HCT116 (cell line): ENCODE data around the gene CD63. TPM values are rescaled to one million over a fixed set of nuclear protein-coding genes. Genes with fewer than 3 reads are reported as not detected.

ENCODE experiments used
- ATAC-seq: fragments of 200-7000 bp; cut with Tn5 transposase; 2 replicates; pipeline ENCODE4 v1.9.1; 2020; ENCODE audit warnings: mild to moderate bottlenecking, moderate library complexity
- BruUV-seq: library from RNA; stranded (reverse); fragments of 400-500 nt; replicated peaks from 2 replicates; lab custom pipeline; 2021; lab: Mats Ljungman, UMichigan
- CTCF ChIA-PET: fragments of 300-600 bp; sonication (Branson Sonifier 250); formaldehyde crosslinking; loops from one replicate; lab custom pipeline; 2021; ENCODE audit warnings: antibody characterized with exemption; lab: Charles Lee
- POLR2A ChIA-PET: fragments of 300-600, 350-600 bp; sonication (Branson Sonifier 250); formaldehyde crosslinking; loops from one replicate; lab custom pipeline; 2021; ENCODE audit warnings: antibody characterized with exemption; lab: Charles Lee
- RAD21 ChIA-PET, 2 experiments: fragments of 300-600 bp; sonication (Branson Sonifier 250); formaldehyde crosslinking; loops; one replicate each; lab custom pipeline; 2023; ENCODE audit warnings: low total read pairs in 2 of 2; ENCODE audit not compliant: uncharacterized antibody in 2 of 2, unreplicated experiment in 2 of 2, low non-redundant PET in 1 of 2; lab: Charles Lee
- DNase-seq: peaks from one replicate; pipeline ENCODE4 v3.0.0-alpha.2; 2010; ENCODE audit warnings: low read depth, low spot score
- H2AFZ ChIP-seq: fragments of 200-600 bp; shearing (Covaris generic), sonication (generic); 2 replicates; pipeline ENCODE4 v1.6.1; 2017; ENCODE audit warnings: low read depth, mixed run types, mixed read lengths, antibody characterized with exemption, low read length; ENCODE audit not compliant: poor library complexity, severe bottlenecking
- H3K27ac ChIP-seq: 2 replicates; pipeline ENCODE4 v1.5.1; 2012; ENCODE audit warnings: low read depth, low read length
- H3K27me3 ChIP-seq: fragments of 200-600 bp; sonication (generic); 2 replicates; pipeline ENCODE4 v1.6.1; 2016; ENCODE audit warnings: mixed run types, low read length, mixed read lengths; ENCODE audit not compliant: insufficient read depth
- H3K36me3 ChIP-seq, 2 experiments: fragments of 200-500 bp in 1 of 2; fragments of 200-600 bp in 1 of 2; sonication (Bioruptor generic) in 1 of 2; sonication (generic) in 1 of 2; 2 replicates each; pipeline versions ENCODE4 v1.5.1 to v1.6.1; 2014 to 2016; ENCODE audit warnings: low read length in 2 of 2, inconsistent platforms in 1 of 2, mixed read lengths in 1 of 2, mixed run types in 1 of 2; ENCODE audit not compliant: insufficient read depth in 2 of 2, control insufficient read depth in 1 of 2
- H3K4me1 ChIP-seq, 2 experiments: fragments of 200-600 bp in 1 of 2; sonication (generic) in 1 of 2; 2 replicates each; pipeline versions ENCODE4 v1.5.1 to v1.6.1; 2012 to 2017; ENCODE audit warnings: low read length in 2 of 2, inconsistent platforms in 1 of 2, mild to moderate bottlenecking in 1 of 2, mixed read lengths in 1 of 2, mixed run types in 1 of 2, moderate library complexity in 1 of 2; ENCODE audit not compliant: insufficient read depth in 2 of 2, control insufficient read depth in 1 of 2
- H3K4me2 ChIP-seq: fragments of 200-600 bp; sonication (generic); 2 replicates; pipeline ENCODE4 v1.6.1; 2017; ENCODE audit warnings: mixed run types, low read length, mixed read lengths
- H3K4me3 ChIP-seq, 2 experiments: fragments of 200-600 bp in 1 of 2; sonication (generic) in 1 of 2; replicated peaks in 1 of 2; 2 replicates each; pipeline ENCODE4 v1.5.1; 2011 to 2016; ENCODE audit warnings: low read length in 2 of 2, control low read depth in 1 of 2, low read depth in 1 of 2, mild to moderate bottlenecking in 1 of 2, mixed read lengths in 1 of 2, mixed run types in 1 of 2
- H3K79me2 ChIP-seq: fragments of 200-600 bp; sonication (generic); 2 replicates; pipeline ENCODE4 v1.6.1; 2017; ENCODE audit warnings: mild to moderate bottlenecking, mixed run types, low read length, moderate library complexity, mixed read lengths; ENCODE audit not compliant: insufficient read depth
- H3K9ac ChIP-seq: fragments of 200-600 bp; sonication (generic); 2 replicates; pipeline ENCODE4 v1.6.1; 2016; ENCODE audit warnings: low read length, mixed read lengths
- H3K9me2 ChIP-seq: fragments of 200-600 bp; sonication (generic), shearing (Covaris generic); 2 replicates; pipeline ENCODE4 v1.6.1; 2017; ENCODE audit warnings: mixed run types, mild to moderate bottlenecking, moderate library complexity; ENCODE audit not compliant: insufficient read depth
- H3K9me3 ChIP-seq, 2 experiments: fragments of 200-500 bp in 1 of 2; fragments of 200-600 bp in 1 of 2; sonication (Bioruptor generic) in 1 of 2; sonication (generic) in 1 of 2; 2 replicates each; pipeline ENCODE4 v1.6.1; 2014 to 2017; ENCODE audit warnings: low read length in 2 of 2, mixed read lengths in 2 of 2, inconsistent platforms in 1 of 2, low read depth in 1 of 2, mild to moderate bottlenecking in 1 of 2, mixed run types in 1 of 2, moderate library complexity in 1 of 2; ENCODE audit not compliant: control insufficient read depth in 1 of 2, insufficient read depth in 1 of 2
- H4K20me1 ChIP-seq: fragments of 200-600 bp; sonication (generic), shearing (Covaris generic); 2 replicates; pipeline ENCODE4 v1.6.1; 2017; ENCODE audit warnings: mixed run types, mild to moderate bottlenecking, moderate library complexity; ENCODE audit not compliant: insufficient read depth
- CBX3 ChIP-seq: IDR thresholded peaks from 2 replicates; pipeline ENCODE4 v1.6.1; 2012; ENCODE audit warnings: low read depth
- CEBPB ChIP-seq: IDR thresholded peaks from 2 replicates; pipeline ENCODE4 v1.6.1; 2012; ENCODE audit warnings: low read depth
- CTCF ChIP-seq, 3 experiments: fragments of 200-600 bp in 1 of 3; sonication (generic) in 1 of 3; IDR thresholded peaks in 2 of 3; conservative IDR thresholded peaks in 1 of 3; 2 replicates each; pipeline ENCODE4 v1.5.1; 2012 to 2017; ENCODE audit warnings: low read depth in 2 of 3, low read length in 2 of 3, antibody characterized with exemption in 1 of 3, borderline replicate concordance in 1 of 3, control low read depth in 1 of 3, mild to moderate bottlenecking in 1 of 3, mixed read lengths in 1 of 3, mixed run types in 1 of 3, moderate library complexity in 1 of 3; ENCODE audit not compliant: insufficient read depth in 1 of 3
- EZH2 ChIP-seq: fragments of 200-600 bp; sonication (generic); IDR thresholded peaks from 2 replicates; pipeline ENCODE4 v1.6.1; 2017; ENCODE audit warnings: antibody characterized with exemption, mixed run types
- EZH2phosphoT487 ChIP-seq: fragments of 200-600 bp; IDR thresholded peaks from 2 replicates; pipeline ENCODE4 v1.6.1; 2018; ENCODE audit warnings: antibody characterized with exemption, borderline replicate concordance
- FOSL1 ChIP-seq: IDR thresholded peaks from 2 replicates; pipeline ENCODE4 v1.6.1; 2012; ENCODE audit warnings: low read depth
- POLR2A ChIP-seq: IDR thresholded peaks from 2 replicates; pipeline ENCODE4 v1.7.0; 2011; ENCODE audit warnings: borderline replicate concordance; ENCODE audit not compliant: insufficient read depth, insufficient read length; ENCODE audit errors: extremely low read depth
- SIN3A ChIP-seq: IDR thresholded peaks from 2 replicates; pipeline ENCODE4 v1.6.1; 2012; ENCODE audit warnings: low read depth
- SP1 ChIP-seq: IDR thresholded peaks from 2 replicates; pipeline ENCODE4 v1.6.1; 2012; ENCODE audit warnings: low read depth
- SRF ChIP-seq: IDR thresholded peaks from 2 replicates; pipeline ENCODE4 v1.6.1; 2012; ENCODE audit warnings: low read depth
- ZFX ChIP-seq: fragments of 450-650 bp; IDR thresholded peaks from 2 replicates; pipeline ENCODE4 v1.6.1; 2017
- ZNF274 ChIP-seq: fragments of 200-500 bp; sonication (Bioruptor generic); IDR thresholded peaks from 2 replicates; pipeline ENCODE4 v1.6.1; 2014; ENCODE audit warnings: mild to moderate bottlenecking, low read depth, low read length, inconsistent platforms
- intact Hi-C: fragments of 100-400 bp; cut with micrococcal nuclease; formaldehyde crosslinking; loops from 2 replicates; pipeline ENCODE4 v1.10.0; 2022
- total RNA-seq: library from RNA; stranded (reverse); gene quantifications from one replicate; pipeline ENCODE4 v1.2.1, GENCODE V29; 2021; ENCODE audit not compliant: unreplicated experiment
- TF ChIP-seq, protein P1 (sequence below): IDR thresholded peaks from 2 replicates; pipeline ENCODE4 v1.6.1; 2012

Gene CD63
- total RNA-seq, 1 experiment from 2014 or later, result 355 TPM

DNA sequence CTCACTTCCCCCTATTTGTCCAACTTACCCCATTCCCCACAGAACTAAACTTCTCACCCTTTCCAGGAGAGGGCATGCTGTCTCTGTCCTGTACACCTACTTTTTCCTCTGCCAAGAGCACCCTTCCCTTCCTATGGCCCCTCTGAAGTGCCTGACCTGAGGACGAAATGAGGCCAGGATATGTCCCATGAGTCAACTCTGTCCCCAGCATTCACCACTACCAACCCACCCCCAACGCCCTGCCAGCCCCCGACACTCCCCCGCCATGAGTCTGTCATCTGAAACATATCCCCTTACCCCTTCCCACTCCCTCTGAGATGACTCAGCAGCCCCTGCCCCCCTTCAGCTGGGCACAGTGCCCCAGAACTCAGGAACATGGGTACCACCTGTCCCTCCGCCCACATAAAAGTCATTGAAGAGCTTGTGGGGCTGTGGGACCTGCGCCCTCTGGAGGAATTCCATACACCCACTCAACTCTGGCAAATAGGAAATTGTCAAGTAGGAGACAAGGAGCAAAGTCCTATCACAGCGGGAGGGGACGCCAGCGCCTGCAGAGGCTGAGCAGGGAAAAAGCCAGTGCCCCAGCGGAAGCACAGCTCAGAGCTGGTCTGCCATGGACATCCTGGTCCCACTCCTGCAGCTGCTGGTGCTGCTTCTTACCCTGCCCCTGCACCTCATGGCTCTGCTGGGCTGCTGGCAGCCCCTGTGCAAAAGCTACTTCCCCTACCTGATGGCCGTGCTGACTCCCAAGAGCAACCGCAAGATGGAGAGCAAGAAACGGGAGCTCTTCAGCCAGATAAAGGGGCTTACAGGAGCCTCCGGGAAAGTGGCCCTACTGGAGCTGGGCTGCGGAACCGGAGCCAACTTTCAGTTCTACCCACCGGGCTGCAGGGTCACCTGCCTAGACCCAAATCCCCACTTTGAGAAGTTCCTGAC, 47.4 kb downstream of the CD63 start (continued):
- TF ChIP-seq SRF (no peak), EZH2phosphoT487 (no peak), FOSL1 (peak; percentile 32; the same call in 1 of the 2 replicates), CBX3 (0 out of 2 replicates have a peak, but pooled peaks have one; percentile 78), EZH2 (no peak), CTCF (IDR thresholded peaks at IDR 0.05 in 2 of 3, conservative IDR thresholded peaks at IDR 0.05 in 1 of 3; ENCODE audit: borderline replicate concordance in 1 of 3, insufficient read depth in 1 of 3, low read depth in 2 of 3, low read length in 2 of 3) (peak; percentile 59 to 74 (median 62)), CEBPB (no peak), SIN3A (peak; percentile 69), SP1 (peak; percentile 59), ZFX (no peak), POLR2A (peak; percentile 23)
- TF ChIP-seq, protein P1, sequence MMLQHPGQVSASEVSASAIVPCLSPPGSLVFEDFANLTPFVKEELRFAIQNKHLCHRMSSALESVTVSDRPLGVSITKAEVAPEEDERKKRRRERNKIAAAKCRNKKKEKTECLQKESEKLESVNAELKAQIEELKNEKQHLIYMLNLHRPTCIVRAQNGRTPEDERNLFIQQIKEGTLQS, result no peak

DNA sequence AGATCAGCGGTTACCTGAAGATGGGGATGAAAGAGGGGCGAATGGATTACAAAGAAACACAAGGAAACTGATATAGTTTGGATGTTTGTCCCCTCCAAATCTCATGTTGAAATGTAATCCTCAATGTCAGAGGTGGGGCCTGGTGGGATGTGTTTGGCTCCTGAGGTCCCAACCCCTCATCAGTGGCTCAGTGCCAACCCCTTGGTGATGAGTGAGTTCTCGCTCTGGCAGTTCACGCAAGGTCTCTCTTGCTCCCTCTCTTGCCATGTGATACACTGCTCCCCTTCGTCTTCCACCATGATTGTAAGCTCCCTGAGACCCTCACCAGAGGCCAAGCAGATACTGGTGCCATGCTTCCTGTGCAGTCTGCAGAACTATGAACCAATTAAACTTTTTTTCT, 49.1 kb downstream of the CD63 start:
- Histone ChIP-seq H3K4me2 (no peak overlapping the region), H3K9me3 (no peaks in the 10 kb centered on the region), H2AFZ (no peak overlapping the region), H3K36me3 (no peaks in the 10 kb centered on the region), H3K79me2 (0 out of 2 replicates have a peak, but pooled peaks cover 5% of the 10 kb centered on the region), H3K4me3 (no peak overlapping the region), H3K27me3 (no peaks in the 10 kb centered on the region), H3K4me1 (peaks cover 9 to 36% of the 10 kb centered on the region in 2 experiments), H3K27ac (no peak overlapping the region), H4K20me1 (no peaks in the 10 kb centered on the region), H3K9me2 (0 out of 2 replicates have a peak, but pooled peaks cover 3% of the 10 kb centered on the region), H3K9ac (no peak overlapping the region)
- BruUV-seq, result no TSS peak
- ATAC-seq (no peak), DNase-seq (no peak)
- CTCF ChIA-PET, result no interaction called here
- TF ChIP-seq, protein P1, result no peak
- TF ChIP-seq ZNF274 (no peak), SRF (no peak)
- POLR2A ChIA-PET, result no interaction called here
- intact Hi-C loops, result no loop called here
- RAD21 ChIA-PET, result no interaction called here
